Measurements from ENCODE around the gene HELB.
"Not testable (repeated sequence)": the region's sequence is repeated elsewhere in the genome, so short reads cannot be mapped to it uniquely, and the experiment has no call there.

HELB gene

GRCh38 chr12:66301944-66302826, at the start of gene HELB:
Gene HELB (plus strand): TSS chr12:66302493. CDS start chr12:66302604, 111 bp downstream.
- FAIRE-seq = peak; percentile 15

- FAIRE-seq = no peak
These were observed 49.5 kb upstream of the HELB start for GRCh38 chr12:66252771-66253170.

DNA sequence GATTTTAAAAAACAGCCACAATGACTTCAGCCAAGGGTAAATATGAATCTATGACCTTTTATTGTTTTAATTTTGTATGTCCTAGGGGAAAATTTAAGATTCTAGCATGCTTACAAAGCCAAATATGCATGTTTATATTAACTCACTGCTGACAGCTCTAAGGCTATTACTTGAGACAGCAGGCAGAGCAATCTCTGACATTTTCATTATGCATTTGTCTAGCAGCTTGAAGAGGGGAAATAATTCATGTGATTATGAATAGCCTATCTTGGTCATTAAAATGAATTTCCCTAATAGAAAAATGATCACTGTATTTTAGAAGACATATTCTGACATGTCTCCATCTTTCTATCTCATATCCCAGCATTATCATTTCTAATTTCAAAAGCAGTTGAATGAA, 46.6 kb upstream of the HELB start:
- FAIRE-seq = no peak

- FAIRE-seq = no peak
These were observed 44.3 kb upstream of the HELB start for GRCh38 chr12:66258011-66258410.

DNA sequence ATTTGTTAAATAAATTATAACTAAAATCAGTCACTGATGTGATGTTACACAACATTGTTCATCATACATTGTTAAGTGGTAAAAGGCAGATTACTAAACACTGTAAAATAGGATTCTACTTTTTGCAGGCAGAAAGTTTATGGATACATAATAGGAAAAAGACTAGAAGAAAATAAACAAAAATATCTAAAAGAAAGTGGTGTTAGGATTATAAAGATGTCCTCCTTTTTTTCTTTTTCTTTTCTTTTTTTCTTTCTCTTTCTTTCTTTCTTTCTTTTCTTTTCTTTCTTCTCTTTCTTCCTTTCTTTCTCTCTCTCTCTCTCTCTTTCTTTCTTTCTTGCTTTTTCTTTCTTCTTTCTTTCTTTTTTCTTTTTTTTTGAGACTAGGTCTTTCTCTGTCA, 39.6 kb upstream of the HELB start:
- FAIRE-seq = no peak

DNA sequence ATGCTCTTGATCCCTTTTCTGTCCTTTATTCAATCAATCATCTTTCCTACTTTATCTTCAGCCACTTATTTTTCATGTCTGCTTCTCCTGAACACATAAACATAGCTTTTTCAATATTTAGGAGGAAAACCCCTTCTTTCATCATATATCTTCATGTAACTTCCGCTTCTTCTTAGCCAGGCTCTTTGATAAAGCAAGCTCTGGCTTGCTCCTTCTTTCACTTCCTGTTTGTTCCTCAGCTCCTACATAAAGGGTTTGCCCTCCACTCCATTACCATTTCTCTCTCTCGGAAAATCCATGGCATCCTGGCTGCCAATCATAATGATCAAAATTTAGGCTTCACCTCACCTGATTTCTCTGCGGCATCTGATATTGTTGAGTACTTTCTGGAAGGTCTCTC, 33.7 kb upstream of the HELB start:
- no peak for FAIRE-seq

GRCh38 chr12:66269142-66269541, 33.2 kb upstream of the HELB start:
- no peak for FAIRE-seq

- peak; percentile 70 for FAIRE-seq
These were observed 32.4 kb upstream of the HELB start for GRCh38 chr12:66269757-66270383.

- no peak for FAIRE-seq
These were observed 31.7 kb upstream of the HELB start for GRCh38 chr12:66270613-66271012.

DNA sequence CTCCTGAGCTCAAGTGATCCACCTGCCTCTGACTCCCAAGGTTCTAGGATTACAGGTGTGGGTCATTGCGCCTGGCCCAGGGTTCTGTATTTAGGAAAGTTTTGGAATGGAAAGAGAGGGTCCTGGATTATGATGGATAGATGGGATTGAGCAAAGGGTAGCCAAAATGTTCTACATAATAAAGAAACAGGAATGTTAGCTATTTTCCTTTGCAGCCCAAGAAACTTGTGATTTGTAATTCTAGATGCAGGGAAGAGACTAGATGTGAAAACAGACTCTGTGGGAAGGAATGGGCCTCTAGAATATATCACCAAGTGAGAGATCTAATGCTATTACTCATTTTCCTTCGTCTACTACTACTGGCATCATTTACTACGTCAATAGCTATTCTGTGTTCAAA, 29.6 kb upstream of the HELB start:
- FAIRE-seq = no peak

- no peak for FAIRE-seq
These were observed 29.1 kb upstream of the HELB start for GRCh38 chr12:66273147-66273546.

GRCh38 chr12:66275040-66275439, 27.3 kb upstream of the HELB start:
- FAIRE-seq = no peak

DNA sequence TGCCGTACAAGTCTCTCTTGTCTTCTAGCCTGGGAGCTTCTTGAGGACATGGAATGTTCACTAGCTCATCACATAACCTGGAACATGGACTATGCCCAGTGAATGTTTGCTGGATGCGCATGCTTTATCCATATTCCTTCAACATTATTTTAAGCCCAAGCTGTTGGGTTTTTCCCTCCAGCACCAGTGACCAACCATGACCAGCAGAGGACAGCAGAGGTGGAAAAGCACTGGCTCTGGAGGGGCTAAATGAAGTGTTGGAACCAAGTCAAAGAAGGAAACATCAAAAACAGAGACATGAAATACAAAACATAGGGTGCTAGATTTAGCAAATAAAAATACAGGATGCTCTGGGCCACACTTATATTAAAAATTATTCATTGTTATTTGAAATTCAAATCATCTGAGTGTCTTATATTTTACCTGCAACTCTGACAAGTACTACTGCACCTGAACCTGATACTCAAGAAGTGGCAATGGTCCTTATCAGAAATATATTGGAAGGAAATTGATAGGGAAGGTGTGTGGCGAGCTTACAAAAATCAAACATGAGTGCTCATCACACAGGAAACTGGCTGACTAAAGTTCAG, 23.1 kb upstream of the HELB start:
- no peak for FAIRE-seq

DNA sequence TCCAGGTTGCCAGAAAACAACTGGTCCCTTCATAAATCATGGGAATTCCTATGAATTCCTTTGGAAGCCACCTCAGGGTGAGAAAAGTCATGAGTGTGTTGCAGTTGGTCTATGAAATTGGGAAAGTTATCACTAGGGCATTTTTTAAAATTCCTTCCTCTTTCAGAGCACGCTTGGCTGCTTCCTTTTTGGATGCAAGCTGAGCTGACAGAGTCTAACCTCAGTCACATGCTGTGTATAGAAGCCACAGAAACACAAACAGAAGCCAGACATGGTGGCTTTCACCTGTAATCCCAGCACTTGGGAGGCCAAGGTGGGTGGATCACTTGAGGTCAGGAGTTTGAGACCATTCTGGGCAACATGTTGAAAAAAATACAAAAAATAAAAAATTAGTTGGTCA, 21.7 kb upstream of the HELB start:
- no peak for FAIRE-seq

DNA sequence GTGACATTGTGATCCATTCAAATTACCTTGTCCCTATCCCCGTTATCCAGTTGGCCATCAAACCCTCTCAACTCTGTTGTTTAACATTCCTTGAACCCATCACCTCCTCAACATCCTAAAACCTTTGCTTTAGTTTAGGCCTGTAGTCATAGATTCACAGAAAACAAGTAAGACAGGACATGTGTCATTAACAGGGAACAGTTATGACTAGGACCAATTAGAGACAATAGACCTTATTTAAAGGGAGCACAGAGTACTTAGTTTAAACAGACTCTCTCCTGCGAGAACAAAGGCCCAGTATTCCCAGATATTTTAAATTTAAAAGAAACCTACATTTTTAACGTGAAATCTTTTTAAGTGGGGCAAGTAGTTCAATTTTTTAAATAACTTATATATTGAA, 20.0 kb upstream of the HELB start:
- FAIRE-seq = no peak

DNA sequence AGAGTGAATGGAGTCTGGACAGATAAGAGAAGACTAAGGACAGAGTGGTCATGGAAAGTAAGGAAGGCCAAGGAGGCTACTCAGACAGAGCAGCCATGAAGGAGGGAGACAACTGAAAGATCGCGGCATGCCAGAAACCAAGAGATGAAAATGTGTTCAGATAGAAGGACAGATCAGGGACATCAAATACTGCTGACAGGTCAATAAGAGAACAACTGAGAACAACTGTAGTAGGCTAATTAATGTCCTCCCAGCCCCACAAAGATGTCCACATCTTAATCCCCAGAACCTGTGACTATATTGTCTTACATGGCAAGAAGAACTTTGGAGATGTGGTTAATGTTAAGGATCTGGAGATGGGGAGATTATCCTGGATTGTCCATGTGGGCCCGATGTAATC, 15.0 kb upstream of the HELB start:
- no peak for FAIRE-seq

DNA sequence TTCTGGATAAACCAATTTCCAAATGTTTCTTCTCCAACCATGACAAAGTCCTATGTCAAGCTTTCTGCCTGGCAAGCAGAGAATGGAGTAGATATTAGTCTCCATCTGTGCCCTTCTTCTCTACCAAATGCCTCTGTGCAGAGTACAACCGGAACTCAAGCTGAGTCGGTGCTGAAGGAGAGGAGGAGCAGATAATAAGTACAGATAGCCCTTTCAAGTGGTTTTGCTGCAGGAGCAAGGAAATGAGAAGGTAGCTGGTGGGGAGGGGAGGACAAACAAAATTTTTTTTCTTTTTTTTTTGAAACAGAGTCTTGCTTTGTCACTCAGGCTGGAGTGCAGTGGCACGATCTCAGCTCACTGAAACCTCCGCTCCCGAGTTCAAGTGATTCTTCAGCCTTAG, 14.2 kb upstream of the HELB start:
- no peak for FAIRE-seq

GRCh38 chr12:66289485-66289884, 12.8 kb upstream of the HELB start:
- no peak for FAIRE-seq

DNA sequence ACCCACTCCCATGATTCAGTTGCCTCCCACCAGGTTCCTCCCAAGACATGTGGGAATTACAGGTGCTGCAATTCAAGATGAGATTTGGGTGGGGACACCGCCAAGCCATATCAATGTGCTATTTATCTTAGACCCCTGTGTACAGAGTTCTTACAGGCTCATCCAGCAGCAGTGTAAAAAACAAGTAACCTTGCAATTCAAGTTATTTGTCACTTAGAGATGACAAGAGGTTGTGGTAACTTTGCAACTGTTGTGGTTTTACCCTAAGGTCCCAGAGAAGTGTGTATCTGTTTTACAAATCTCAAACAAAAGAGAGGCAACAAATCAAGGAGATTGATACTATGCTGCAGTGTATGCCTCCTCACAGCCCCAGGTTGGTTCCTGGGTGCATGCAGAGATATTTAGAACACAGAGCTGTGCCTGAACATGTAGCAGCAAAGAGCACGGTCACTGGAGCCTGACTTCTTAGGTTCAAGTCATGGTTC, 11.5 kb upstream of the HELB start:
- FAIRE-seq = no peak

DNA sequence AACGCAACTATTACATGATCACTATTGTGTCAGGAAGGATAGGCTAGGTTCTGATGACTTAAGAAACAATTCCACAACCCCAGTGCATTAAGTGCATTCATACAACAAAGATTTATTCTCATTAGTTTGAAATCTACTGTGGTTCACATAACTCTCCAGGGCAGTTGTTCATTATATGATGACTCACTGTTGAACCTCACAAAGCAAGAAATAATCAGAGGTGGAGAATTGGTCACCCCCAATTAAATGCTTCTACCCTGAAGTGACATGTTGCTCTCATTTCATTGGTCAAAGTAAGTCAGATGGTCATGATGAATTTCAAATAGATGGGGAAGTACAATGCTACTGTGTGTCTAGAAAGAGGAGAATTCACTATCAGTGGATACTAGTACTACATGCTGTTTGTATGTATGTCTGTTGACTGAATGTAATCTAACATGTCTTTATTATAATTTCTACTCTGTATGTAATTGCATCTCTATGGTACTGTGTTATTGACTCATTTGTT, 6.1 kb upstream of the HELB start:
- no peak for FAIRE-seq

GRCh38 chr12:66297080-66297479, 5.2 kb upstream of the HELB start:
- FAIRE-seq = no peak

DNA sequence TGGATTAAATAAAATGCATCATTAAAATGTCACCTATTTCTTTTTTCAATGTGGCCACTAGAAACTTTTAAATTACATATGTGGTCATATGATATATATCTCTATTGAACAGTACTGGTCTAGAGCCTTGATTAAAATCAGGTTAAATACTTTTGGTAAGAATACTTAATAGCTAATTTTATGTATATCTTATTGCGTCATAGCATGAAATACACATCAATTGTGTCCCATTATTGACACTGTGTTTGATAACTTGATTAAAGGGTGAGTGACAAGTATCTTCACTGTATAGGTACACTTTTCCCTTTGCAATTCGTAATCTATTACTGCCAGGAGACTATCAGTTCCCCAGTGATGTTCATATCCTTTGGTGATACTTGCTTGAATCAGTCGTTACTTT, 4.4 kb upstream of the HELB start:
- no peak for FAIRE-seq

DNA sequence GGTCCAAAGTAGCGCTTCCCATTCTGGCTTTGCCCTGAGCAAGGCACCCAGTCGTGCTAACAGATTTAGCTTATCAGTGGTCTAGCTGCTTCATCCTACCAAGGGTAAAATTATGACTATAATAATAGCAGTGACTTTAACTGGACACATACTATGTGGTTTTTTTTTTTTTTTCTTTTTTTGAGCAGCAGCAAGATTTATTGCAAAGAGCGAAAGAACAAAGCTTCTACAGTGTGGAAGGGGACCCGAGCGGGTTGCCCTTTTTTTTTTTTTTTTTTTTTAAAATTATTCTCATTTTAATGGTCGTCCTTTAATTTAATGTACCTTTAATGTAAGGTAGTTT, 505 bp downstream of the HELB start:
- no peak for FAIRE-seq

GRCh38 chr12:66303316-66303804, 1.1 kb downstream of the HELB start:
- FAIRE-seq = not testable (repeated sequence)
